Naive B cell (primary cell): Measurements from ENCODE around the gene PTGDR2. TPM values are rescaled to one million over a fixed set of nuclear protein-coding genes. Genes with fewer than 3 reads are reported as not detected.

Experiments
- ATAC-seq, 2 donors: fragments of 150-1000 bp; cut with Tn5 transposase; 2 replicates each; pipeline ENCODE4 v1.10.0; 2021; ENCODE audit warnings: low read depth in 2 of 2, mild to moderate bottlenecking in 2 of 2, moderate library complexity in 2 of 2
- DNase-seq: peaks from one replicate; pipeline ENCODE4 v3.0.0; 2022
- H3K27ac Mint-ChIP-seq, 6 donors: one replicate each; pipeline ENCODE4 v1.8.0; 2020 to 2022; ENCODE audit warnings: mild to moderate bottlenecking in 6 of 6, mixed read lengths in 6 of 6, moderate library complexity in 5 of 6, inconsistent platforms in 2 of 6
- H3K27me3 Mint-ChIP-seq, 3 donors: one replicate each; pipeline ENCODE4 v1.8.0; 2021 to 2022; ENCODE audit warnings: mixed read lengths in 3 of 3, mild to moderate bottlenecking in 1 of 3
- H3K36me3 Mint-ChIP-seq, 2 donors: one replicate each; pipeline ENCODE4 v1.8.0; 2020 to 2022; ENCODE audit warnings: mixed read lengths in 2 of 2, inconsistent platforms in 1 of 2, mild to moderate bottlenecking in 1 of 2
- H3K4me1 Mint-ChIP-seq, 3 donors: one replicate each; pipeline ENCODE4 v1.8.0; 2020 to 2022; ENCODE audit warnings: mixed read lengths in 3 of 3, inconsistent platforms in 1 of 3, mild to moderate bottlenecking in 1 of 3, moderate library complexity in 1 of 3
- H3K4me3 Mint-ChIP-seq, 8 donors: one replicate each; pipeline ENCODE4 v1.8.0; 2020 to 2022; ENCODE audit warnings: mild to moderate bottlenecking in 8 of 8, mixed read lengths in 8 of 8, moderate library complexity in 8 of 8, inconsistent platforms in 2 of 8
- H3K9me3 Mint-ChIP-seq, 7 donors: one replicate each; pipeline ENCODE4 v1.8.0; 2020 to 2022; ENCODE audit warnings: mixed read lengths in 7 of 7, mild to moderate bottlenecking in 5 of 7, inconsistent platforms in 2 of 7, moderate library complexity in 1 of 7
- polyA plus RNA-seq, 6 donors: library from polyadenylated mRNA; unstranded; fragments of 300-500 nt; fragmentation: Illumina TruSeq; gene quantifications; one replicate each; pipeline ENCODE4 v1.2.3, GENCODE V29; 2021; ENCODE audit warnings: low read depth in 6 of 6

The PTGDR2 gene
- polyA plus RNA-seq, 6 donors from 2014 or later, result not detected

DNA sequence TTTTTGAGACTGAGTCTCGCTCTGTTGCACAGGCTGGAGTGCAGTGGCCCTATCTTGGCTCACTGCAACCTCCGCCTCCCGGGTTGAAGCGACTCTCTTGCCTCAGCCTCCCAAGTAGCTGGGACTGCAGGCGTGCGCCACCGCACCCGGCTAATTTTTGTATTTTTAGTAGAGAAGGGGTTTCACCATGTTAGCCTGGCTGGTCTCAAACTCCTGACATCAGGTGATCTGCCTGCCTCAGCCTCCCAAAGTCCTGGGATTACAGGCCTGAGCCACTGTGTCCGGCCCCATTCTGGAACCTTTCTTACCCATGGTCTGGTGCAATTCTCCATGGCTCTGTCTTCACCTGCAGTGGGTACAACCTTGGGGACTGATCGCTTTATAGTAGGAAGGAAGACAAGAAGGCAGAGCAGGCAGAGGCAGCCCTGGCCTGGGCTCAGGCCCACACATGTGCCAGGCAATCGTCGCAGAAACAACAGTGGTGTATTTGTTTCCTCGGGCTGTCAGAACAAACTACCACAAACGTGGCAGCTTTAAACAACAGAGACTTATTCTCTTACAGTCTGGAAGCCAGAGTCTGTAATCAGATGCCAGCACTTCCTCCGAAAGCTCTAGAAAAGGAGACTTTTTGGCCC is 4.0 kb upstream of the PTGDR2 start:
- ATAC-seq (no peak), DNase-seq (no peak)
- no peak overlapping the region for H3K27ac Mint-ChIP-seq
- peaks cover 0 to 2% (median 0%) of the 10 kb centered on the region in 7 donors for H3K9me3 Mint-ChIP-seq
- peaks cover 13 to 20% (median 14%) of the 10 kb centered on the region in 3 donors for H3K4me1 Mint-ChIP-seq
- H3K4me3 Mint-ChIP-seq, result no peak overlapping the region
- no peaks in the 10 kb centered on the region for H3K36me3 Mint-ChIP-seq
- H3K27me3 Mint-ChIP-seq, result peaks cover 0 to 7% (median 5%) of the 10 kb centered on the region in 3 donors

DNA sequence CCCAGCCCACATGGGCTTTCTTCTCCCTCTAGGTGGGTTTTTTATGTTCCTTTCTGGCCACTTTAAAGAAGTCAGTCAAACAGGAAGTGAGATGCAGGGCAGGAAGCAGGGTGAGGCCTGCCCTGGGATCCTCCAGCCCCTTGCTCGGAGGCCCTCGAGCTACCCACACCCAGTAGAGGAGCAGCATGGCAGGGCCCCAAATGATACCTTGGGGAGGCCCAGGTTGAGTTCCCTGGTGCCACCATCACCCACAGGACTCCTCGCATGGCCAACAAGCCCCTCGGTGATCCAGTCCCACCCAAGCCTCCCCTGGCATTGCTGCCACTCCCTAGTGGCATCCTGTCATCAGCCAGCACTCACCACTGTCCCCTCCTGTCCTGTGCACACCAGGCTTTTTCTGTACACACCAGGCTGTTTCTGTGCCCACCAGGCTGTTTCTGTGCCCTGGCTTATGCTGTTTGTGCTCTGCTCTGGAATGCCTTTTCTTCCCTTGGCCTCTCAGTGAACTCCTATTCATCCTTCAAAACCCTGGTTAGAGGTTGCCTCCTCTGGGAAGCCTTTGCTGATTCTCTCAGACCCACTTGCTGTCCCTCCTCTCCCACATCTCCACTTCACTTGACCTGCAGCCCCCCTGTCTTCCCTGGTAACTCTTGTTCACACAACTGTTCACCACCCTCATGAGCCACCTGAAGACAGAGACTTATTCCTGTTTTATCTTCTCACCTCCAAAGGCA is 3.1 kb upstream of the PTGDR2 start:
- DNase-seq, result no peak
- no peak for ATAC-seq
- Mint-ChIP-seq H3K4me3 (no peak overlapping the region), H3K27me3 (peaks cover 0 to 7% (median 5%) of the 10 kb centered on the region in 3 donors), H3K27ac (peak overlapping the region in 1 of 6 donors; percentile 20), H3K4me1 (peaks cover 13 to 20% (median 14%) of the 10 kb centered on the region in 3 donors), H3K36me3 (no peaks in the 10 kb centered on the region), H3K9me3 (peaks cover 0 to 2% (median 0%) of the 10 kb centered on the region in 7 donors)

DNA sequence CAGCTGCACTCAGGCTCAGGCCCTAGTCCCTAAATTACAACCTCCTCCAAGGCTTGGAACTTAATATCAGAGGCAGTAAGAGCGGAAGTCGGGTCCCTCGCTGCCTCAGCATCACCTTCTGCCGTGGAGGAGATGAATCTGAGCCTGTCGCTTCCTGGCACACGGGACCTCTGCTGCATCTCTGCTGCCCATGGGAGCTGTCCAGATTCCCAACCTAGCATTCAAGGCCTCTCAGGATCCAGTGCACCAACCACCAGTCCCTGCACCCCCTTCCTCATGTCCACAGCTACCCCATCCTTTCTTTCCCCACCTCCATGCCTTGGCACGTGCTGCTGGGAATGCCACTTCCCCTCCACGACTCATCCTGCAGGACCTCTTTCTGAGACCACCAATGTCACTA is 2.5 kb upstream of the PTGDR2 start:
- Mint-ChIP-seq H3K27me3 (peaks cover 0 to 7% (median 5%) of the 10 kb centered on the region in 3 donors), H3K27ac (no peak overlapping the region), H3K9me3 (peaks cover 0 to 2% (median 0%) of the 10 kb centered on the region in 7 donors), H3K36me3 (peaks cover 0 to 3% of the 10 kb centered on the region in 2 donors), H3K4me1 (peaks cover 13 to 20% (median 14%) of the 10 kb centered on the region in 3 donors), H3K4me3 (no peak overlapping the region)
- no peak for DNase-seq
- no peak for ATAC-seq

DNA sequence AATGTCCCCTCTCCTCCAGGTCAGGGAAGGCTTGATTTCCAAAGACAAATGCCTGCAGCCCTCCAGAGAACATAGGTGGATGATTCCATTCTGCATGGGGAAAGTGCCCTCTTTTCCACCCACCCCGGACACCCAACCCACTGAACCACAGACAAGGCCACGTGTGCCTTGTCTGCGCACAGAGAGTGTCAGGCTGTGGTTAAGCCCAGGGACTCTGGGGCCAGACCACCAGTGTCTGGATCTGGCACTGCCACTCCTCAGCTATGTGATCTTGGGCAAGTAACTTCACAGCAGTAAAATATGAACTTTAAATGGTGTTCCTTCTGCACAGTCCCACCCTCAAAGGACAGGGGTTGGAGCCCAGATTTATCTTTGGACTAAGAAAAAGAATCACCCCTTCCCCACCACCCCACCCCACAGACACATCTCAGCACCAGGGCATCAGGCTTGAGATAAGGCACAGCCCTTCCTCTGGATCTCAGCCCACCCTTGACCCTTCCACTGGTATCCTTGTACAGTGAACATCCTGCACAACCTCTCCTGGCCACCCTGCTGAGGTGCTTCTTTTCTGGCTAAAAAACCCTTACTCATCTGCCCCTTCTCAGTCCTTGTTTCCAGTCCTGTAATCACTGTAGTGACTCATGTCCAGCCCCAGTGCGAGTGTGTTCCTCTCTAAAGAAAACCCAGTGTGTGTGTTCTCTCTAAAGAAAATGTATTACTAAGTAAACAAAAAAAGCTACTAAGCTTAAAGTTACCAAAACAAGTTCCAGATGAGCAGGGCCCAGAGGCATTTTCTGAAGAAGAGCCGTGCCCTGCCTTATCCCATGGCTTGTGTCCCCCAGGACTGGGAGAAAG is 1.9 kb upstream of the PTGDR2 start:
- Mint-ChIP-seq H3K9me3 (peaks cover 0 to 2% (median 0%) of the 10 kb centered on the region in 7 donors), H3K4me1 (peaks cover 13 to 20% (median 14%) of the 10 kb centered on the region in 3 donors), H3K27me3 (peaks cover 0 to 7% (median 4%) of the 10 kb centered on the region in 3 donors), H3K27ac (peak overlapping the region in 1 of 6 donors; percentile 38), H3K4me3 (no peak overlapping the region), H3K36me3 (peaks cover 0 to 7% of the 10 kb centered on the region in 2 donors)
- no peak for DNase-seq
- no peak for ATAC-seq

DNA sequence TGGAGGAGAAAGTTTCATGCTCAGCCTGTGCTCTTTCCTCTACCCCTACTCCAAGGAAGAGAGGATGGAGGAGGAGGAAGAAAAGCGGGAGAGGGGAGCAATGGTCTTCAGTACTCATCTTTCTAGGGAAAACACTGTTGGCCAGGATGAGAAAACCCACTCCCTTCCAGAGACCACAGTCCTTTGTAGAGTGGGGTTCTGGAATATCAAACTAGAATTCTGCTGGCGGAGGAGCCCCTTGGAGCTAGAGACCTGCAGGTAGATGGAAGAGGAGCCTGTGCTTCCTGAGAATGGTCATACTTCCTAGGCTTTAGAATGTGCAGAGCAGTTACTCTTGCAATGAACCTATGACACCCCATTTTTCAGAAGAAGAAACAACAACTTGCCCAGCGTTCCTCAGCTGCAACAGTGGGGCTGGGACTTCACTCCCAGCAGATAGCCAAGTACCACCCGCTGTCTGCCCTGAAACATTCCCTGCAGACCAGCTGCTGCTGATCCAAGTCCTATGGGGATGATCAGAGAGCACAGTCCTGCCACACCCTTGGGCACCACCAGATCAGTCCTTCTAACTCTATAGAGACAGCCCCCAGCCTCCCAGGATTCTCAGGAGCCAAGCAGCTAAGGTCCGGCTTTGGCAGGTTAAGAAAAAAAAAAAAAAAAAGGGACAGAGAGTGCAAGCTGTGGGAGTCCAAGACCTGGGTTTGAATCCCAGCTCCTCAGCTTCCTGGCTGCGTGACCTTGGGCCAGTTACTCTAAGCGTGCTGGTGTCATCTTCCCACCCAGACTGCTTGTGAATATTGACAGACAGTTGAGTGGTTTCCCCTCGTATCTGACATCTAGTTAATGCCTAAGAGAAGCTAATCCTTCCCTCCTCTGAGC is 664 bp downstream of the PTGDR2 start:
- peak overlapping the region in 2 of 6 donors; percentile 52 to 74 for H3K27ac Mint-ChIP-seq
- ATAC-seq, result no peak

DNA sequence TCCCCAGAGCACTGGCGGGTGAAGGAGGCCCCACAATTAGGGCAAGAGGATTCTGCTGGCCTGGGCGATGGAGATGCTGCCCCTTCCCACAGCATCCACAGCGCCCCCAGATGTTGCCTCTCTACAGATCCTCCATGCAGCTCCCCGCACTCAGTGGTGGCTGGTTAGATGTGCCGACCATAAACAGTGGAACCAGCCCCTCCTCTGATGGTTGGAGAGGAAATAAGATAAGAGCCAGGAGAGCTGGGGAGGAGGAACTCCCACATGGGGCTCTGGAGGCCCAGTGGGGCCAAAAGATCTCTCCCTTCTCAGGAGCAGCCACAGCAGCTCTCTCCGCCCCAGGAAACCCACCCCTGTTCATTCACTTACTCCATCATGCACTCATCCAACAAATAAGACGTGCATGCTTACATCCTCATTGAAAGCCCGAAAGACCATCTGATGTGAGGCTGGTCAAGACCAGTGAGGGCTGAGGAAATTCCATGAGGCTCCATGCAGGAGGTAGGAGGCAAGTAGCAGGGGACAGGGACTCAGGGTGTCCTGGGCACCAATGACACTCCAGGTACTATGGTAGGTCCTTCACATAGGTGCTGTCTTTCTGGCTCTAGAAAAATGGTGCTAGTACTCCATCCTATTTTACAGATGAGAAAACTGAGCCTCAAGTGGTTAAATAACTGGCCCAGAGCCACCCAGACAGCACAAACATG is 1.5 kb downstream of the PTGDR2 start:
- Mint-ChIP-seq H3K27ac (peak overlapping the region in 1 of 6 donors; percentile 9), H3K4me3 (no peak overlapping the region)

More for the DNA sequence above, 664 bp downstream of the PTGDR2 start:
- peaks cover 0 to 7% (median 0%) of the 10 kb centered on the region in 3 donors for H3K27me3 Mint-ChIP-seq
- DNase-seq, result no peak
- peaks cover 13 to 20% (median 18%) of the 10 kb centered on the region in 3 donors for H3K4me1 Mint-ChIP-seq
- H3K4me3 Mint-ChIP-seq, result no peak overlapping the region
- peaks cover 8 to 29% of the 10 kb centered on the region in 2 donors for H3K36me3 Mint-ChIP-seq
- peaks cover 0 to 2% (median 0%) of the 10 kb centered on the region in 7 donors for H3K9me3 Mint-ChIP-seq

DNA sequence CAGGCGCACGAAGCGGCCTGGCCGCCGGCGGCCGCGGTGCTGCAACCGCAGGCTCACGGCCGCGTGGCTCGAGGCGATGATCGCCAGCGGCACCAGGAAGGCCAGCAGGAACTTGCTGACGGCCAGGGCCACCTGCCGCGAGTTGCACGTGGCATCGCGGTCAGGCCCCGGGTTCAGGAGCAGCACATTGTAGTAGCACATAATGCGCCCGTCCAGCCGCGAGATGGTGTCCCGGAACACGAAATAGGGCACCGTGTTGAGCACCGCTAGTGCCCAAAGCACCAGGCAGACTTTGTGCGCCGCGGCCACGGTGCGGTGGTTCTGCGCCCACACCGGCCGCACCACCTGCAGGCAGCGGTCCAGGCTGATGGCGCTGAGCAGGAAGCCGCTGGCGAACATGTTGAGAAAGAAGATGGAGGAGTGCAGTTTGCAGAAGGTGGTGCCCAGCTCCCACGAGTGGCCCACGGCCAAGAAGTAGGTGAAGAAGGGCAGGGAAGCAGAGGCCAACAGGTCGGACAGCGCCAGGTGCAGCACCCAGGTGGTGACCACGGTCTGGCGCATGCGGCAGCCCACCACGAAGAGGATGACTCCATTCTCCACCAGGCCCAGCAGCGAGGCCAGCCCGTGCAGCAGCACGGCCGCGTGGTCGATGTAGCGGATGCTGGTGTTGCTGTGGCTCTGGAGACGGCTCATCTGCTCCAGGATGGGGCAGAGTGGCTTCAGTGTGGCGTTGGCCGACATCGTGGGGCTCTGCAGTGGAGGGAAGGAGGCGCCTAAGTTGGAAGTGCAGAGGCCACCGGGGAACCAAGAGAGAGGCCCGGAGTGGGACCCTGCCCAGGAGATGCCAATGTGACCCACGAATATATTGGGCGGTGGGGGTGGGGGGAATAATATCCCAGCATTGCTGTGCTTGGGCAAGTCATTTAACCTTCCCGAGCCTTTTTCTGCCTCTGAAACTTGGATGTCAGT is 2.5 kb downstream of the PTGDR2 start:
- no peaks in the 10 kb centered on the region for H3K9me3 Mint-ChIP-seq

More for the DNA sequence above, 1.5 kb downstream of the PTGDR2 start:
- no peak for ATAC-seq
- H3K27me3 Mint-ChIP-seq, result peaks cover 0 to 7% (median 0%) of the 10 kb centered on the region in 3 donors
- H3K4me1 Mint-ChIP-seq, result peaks cover 11 to 20% (median 17%) of the 10 kb centered on the region in 3 donors
- peaks cover 0 to 2% (median 0%) of the 10 kb centered on the region in 7 donors for H3K9me3 Mint-ChIP-seq
- peaks cover 8 to 36% of the 10 kb centered on the region in 2 donors for H3K36me3 Mint-ChIP-seq
- no peak for DNase-seq

DNA sequence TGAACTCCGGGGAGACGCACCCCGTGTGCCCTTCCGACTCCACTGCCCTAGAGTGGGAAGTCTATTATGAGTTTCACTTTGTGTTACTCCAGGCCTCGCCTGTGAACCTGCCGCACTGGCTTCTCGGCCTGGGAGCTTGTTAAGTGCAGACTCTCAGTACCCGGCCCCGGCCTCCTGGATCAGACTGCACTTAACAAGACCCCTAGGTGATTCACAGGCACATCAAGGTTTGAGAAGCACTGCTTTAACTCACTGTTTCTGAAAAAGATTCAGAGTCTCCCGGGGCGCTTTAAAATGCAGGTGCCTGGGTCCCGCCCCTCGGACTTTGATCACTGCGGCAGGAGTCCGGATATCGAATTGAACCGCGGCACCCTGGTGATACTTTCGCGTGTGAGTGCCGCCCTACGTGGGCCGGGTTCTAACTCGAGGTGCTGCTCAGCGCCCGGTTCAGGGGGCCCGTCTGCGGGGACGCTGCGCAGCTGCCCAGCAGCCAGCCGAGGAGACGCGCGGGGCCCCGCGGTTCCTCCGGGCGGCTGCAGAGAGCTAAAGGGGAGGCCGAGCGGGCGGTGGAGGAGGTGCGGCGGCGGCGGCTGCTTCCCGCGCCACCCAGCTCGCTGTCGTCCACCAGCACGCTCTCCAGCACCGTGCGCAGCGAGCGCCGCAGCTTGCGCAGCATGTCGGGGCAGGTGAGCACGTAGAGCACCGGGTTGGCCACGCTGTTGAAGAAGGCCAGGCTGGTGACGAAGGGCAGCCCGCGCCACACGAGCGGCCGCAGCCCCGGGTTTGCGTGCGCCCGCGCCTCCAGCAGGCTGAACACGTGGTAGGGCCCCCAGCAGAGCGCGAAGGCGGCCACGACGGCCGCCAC is 3.4 kb downstream of the PTGDR2 start:
- H3K27me3 Mint-ChIP-seq, result peaks cover 0 to 7% (median 0%) of the 10 kb centered on the region in 3 donors
- no peak overlapping the region for H3K4me3 Mint-ChIP-seq
- ATAC-seq (no peak), DNase-seq (no peak)
- H3K9me3 Mint-ChIP-seq, result no peaks in the 10 kb centered on the region
- peaks cover 8 to 43% of the 10 kb centered on the region in 2 donors for H3K36me3 Mint-ChIP-seq
- H3K4me1 Mint-ChIP-seq, result peaks cover 4 to 10% (median 5%) of the 10 kb centered on the region in 3 donors
- H3K27ac Mint-ChIP-seq, result no peak overlapping the region

More for the DNA sequence above, 2.5 kb downstream of the PTGDR2 start:
- DNase-seq, result no peak
- Mint-ChIP-seq H3K4me3 (no peak overlapping the region), H3K27ac (no peak overlapping the region), H3K4me1 (peaks cover 6 to 10% (median 9%) of the 10 kb centered on the region in 3 donors), H3K36me3 (peaks cover 8 to 43% of the 10 kb centered on the region in 2 donors), H3K27me3 (peaks cover 0 to 7% (median 0%) of the 10 kb centered on the region in 3 donors)
- ATAC-seq, result no peak

DNA sequence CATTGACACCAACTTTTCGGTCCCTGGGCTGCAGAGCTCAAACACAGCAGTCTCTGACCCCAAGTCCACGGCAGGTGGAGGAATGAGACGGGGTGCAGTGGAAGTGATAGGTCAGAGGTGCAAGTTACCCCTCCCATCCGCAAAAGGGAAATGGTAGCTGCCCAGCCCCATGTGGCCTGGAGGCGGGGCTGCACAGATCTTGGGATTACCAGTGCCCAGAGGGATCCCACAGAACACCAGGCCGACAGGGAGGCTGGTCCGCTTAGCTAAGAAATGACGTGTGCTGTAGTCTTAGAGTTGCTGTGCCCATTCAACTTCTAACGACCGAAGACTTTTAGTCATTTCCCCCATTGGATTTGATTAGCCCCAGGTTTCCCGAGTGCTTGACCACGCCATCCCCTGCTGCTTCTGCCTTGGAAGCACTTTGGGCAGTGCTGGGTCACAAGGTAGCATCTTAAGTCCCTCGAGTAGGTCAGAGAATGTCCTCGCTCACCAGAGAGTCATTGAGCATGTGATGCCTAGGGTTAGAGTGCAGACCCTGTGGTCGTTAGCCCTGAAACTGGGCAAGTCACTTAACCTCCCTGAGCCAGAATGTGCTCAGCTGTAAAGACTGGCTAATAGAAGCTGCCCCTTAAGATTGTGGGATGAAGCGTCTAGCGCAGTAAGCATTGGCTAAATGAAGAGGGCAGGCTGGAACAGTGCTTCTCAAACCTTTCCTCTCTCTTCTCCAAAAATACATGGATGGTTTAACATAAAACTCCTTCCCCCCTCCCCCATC is 4.2 kb downstream of the PTGDR2 start:
- no peak overlapping the region for H3K4me3 Mint-ChIP-seq
- peaks cover 0 to 7% (median 0%) of the 10 kb centered on the region in 3 donors for H3K27me3 Mint-ChIP-seq
- H3K9me3 Mint-ChIP-seq, result no peaks in the 10 kb centered on the region
- H3K27ac Mint-ChIP-seq, result peak overlapping the region in 1 of 6 donors; percentile 47
- H3K4me1 Mint-ChIP-seq, result peaks cover 4 to 10% (median 5%) of the 10 kb centered on the region in 3 donors
- H3K36me3 Mint-ChIP-seq, result peaks cover 8 to 43% of the 10 kb centered on the region in 2 donors
- ATAC-seq (no peak), DNase-seq (no peak)
